HG02759 (cell line): ENCODE measurements around the gene CIB4.

Source experiments
- ATAC-seq: cut with Tn5 transposase; IDR thresholded peaks from one replicate; pipeline ENCODE4 v1.9.1; 2021; ENCODE audit warnings: mild to moderate bottlenecking, moderate library complexity; ENCODE audit not compliant: unreplicated experiment

The CIB4 gene

DNA sequence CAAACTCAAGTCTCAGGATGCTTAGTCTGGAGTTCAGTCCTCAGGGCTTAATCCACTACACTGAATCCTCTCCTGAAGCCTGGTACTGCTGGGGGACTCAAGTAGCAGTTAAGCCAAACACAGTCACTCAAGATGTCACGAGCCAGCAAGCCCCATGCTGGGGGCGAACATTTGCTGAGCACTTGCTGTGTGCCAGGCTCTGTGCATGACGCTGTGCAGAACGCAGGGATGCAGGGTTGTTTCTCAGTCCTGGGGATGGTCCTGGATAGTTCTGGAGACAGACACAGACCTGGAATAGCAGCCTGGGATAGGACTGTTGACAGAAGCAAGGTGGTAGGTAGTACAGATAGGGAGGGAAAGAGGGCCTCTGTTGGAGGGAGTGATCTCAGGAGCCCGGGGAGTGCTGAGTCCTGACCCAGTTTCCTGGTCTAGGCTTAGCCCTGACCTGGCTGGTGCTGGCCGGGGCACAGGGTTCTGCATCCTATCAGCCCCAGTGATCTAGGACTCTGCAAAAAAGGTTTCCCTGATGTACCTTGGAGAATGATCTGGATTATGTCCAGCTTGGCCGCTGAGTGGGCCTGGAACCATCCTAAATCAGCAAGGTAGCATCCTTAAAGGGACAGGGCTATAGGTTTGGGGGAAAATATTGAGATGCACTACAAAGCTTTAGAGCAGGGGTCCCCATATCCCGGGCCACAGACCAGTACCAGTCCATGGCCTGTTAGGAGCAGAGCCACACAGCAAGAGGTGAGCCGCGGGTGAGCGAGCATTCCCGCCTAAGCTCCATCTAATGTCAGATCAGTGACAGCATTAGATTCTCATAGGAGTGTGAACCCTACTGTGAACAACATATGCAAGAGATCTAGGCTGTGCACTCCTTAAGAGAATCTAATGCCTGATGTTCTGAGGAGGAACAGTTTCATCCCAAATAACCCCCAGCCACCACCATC lies 108.6 kb downstream of the CIB4 start:
- ATAC-seq, result no peak
